Measurements from ENCODE around the gene LYZ. TPM values are rescaled to one million over a fixed set of nuclear protein-coding genes. Genes with fewer than 3 reads are reported as not detected.

Gene LYZ
- total RNA-seq, 1 experiment from 2014 or later, result not detected

GRCh38 chr12:69383074-69383473 lies 34.9 kb downstream of the LYZ start:
- Histone ChIP-seq H4K20me1 (ENCODE audit: control insufficient read depth, insufficient read depth, insufficient read length) (no peaks in the 10 kb centered on the region), H3K79me2 (ENCODE audit: insufficient read depth, low read length) (peaks cover 3% of the 10 kb centered on the region; the same call in 1 of the 2 replicates), H2AFZ (ENCODE audit: low read length) (no peak overlapping the region), H3K4me2 (ENCODE audit: insufficient read depth, insufficient read length, low read length) (no peak overlapping the region), H3K27ac (ENCODE audit: insufficient read length, low read depth, low read length) (no peak overlapping the region), H3K23ac (ENCODE audit: insufficient read length, low read depth, low read length) (no peak overlapping the region), H2BK5ac (ENCODE audit: insufficient read length, low read length) (no peak overlapping the region), H4K91ac (ENCODE audit: insufficient read length, low read depth, low read length) (no peak overlapping the region), H3K4ac (ENCODE audit: low read depth, low read length) (no peak overlapping the region), H3K18ac (ENCODE audit: insufficient read length, low read depth, low read length) (no peak overlapping the region), H2BK120ac (ENCODE audit: low read depth, low read length, poor library complexity, severe bottlenecking) (no peak overlapping the region), H3K9ac (ENCODE audit: extremely low read depth, insufficient read length, low read length) (no peak overlapping the region), H2AK5ac (ENCODE audit: insufficient read length, low read length) (no peak overlapping the region), H4K8ac (replicated peaks; ENCODE audit: insufficient read length, low read depth, low read length) (no peak overlapping the region), H3K4me1 (ENCODE audit: insufficient read depth, low read length) (no peaks in the 10 kb centered on the region), H3K14ac (ENCODE audit: insufficient read depth, low read length) (no peak overlapping the region), H3K56ac (ENCODE audit: insufficient read length, low read depth, low read length) (no peak overlapping the region), H3T11ph (ENCODE audit: low read length) (no peak overlapping the region), H4K5ac (ENCODE audit: insufficient read length, low read depth, low read length) (no peak overlapping the region), H2BK15ac (ENCODE audit: low read depth, low read length) (no peak overlapping the region), H2BK20ac (ENCODE audit: low read depth, low read length, poor library complexity, severe bottlenecking) (no peak overlapping the region), H2BK12ac (ENCODE audit: insufficient read length, low read depth, low read length) (no peak overlapping the region), H3K9me3 (ENCODE audit: control insufficient read depth, low read depth, low read length) (no peaks in the 10 kb centered on the region), H3K23me2 (ENCODE audit: insufficient read length, low read depth, low read length, poor library complexity, severe bottlenecking) (no peaks in the 10 kb centered on the region), H3K27me3 (ENCODE audit: insufficient read depth, low read length) (no peaks in the 10 kb centered on the region), H3K79me1 (ENCODE audit: insufficient read depth, low read depth, low read length, poor library complexity, severe bottlenecking) (no peaks in the 10 kb centered on the region)
- Mint-ChIP-seq H3K9me3 (no peaks in the 10 kb centered on the region), H3K4me3 (no peak overlapping the region), H3K27me3 (ENCODE audit: low read depth) (no peaks in the 10 kb centered on the region), H3K27ac (no peak overlapping the region; a peak in 1 of 7 replicates), H3K4me1 (0 out of 4 replicates have a peak, but pooled peaks cover 0 to 2% of the 10 kb centered on the region in 2 experiments), H3K36me3 (ENCODE audit: insufficient read depth in 1 of 3, low read depth in 3 of 3) (peaks cover 15 to 49% (median 39%) of the 10 kb centered on the region in 3 experiments)
- TF ChIP-seq CTCF (conservative IDR thresholded peaks at IDR 0.05), result no peak
- no peak for DNase-seq
- WGBS (ENCODE audit: extremely low coverage, insufficient read length, low lambda C conversion rate), result no CpG with 5 or more reads among the region's 1 CpG
